Brain microvascular endothelial cell (primary cell): ENCODE results near the gene AUTS2.

ENCODE experiments used
- DNase-seq: peaks from one replicate; pipeline ENCODE4 v3.0.0-alpha.2; 2020
- H3K27ac ChIP-seq: fragments of 250-450 bp; sonication (Bioruptor Pico); 2 replicates; pipeline ENCODE4 v1.5.1; 2020; ENCODE audit warnings: mild to moderate bottlenecking, moderate library complexity
- H3K27me3 ChIP-seq: fragments of 250-450 bp; sonication (Bioruptor Pico); replicated peaks from 2 replicates; pipeline ENCODE4 v1.5.1; 2020; ENCODE audit warnings: mild to moderate bottlenecking
- H3K36me3 ChIP-seq: fragments of 250-450 bp; sonication (Bioruptor Pico); replicated peaks from 2 replicates; pipeline ENCODE4 v1.5.1; 2020; ENCODE audit warnings: mild to moderate bottlenecking
- H3K4me3 ChIP-seq: 2 replicates; pipeline ENCODE4 v1.5.1; 2011; ENCODE audit warnings: low read depth, mild to moderate bottlenecking, control low read depth, low read length, moderate library complexity
- in situ Hi-C: cut with HindIII; loops from 2 replicates; pipeline ENCODE4 v1.10.0; 2017; ENCODE audit warnings: low sequenced_read_pairs, low pct_ligation_motif_present
- TF ChIP-seq, protein P1 (sequence below): IDR thresholded peaks from 2 replicates; pipeline ENCODE4 v1.5.1; 2011; ENCODE audit warnings: low read depth, mild to moderate bottlenecking, moderate library complexity, low read length, control low read depth, inconsistent platforms; ENCODE audit errors: missing control alignments

AUTS2 gene

DNA sequence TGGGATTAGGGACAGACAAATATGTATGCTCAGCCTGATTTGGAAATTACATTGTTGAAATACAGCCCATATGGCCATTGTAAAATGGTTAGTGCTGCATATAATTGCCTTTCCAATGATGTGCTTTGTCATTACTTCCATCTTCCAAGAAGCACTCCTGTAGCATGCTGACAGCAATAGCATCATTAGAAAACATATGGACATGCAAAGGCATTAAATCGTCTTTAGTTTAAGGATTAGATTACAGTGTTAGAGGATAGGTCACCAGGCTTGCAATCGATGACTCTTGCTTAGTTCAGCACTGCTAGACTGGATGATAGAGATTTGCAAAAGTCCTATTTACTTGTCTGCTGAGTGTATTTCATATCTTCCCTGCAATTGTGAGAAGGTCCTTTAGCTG, 17.4 kb downstream of the AUTS2 start:
- H3K27me3 ChIP-seq: no peaks in the 10 kb centered on the region
- H3K36me3 ChIP-seq: no peaks in the 10 kb centered on the region
- TF ChIP-seq, protein P1, sequence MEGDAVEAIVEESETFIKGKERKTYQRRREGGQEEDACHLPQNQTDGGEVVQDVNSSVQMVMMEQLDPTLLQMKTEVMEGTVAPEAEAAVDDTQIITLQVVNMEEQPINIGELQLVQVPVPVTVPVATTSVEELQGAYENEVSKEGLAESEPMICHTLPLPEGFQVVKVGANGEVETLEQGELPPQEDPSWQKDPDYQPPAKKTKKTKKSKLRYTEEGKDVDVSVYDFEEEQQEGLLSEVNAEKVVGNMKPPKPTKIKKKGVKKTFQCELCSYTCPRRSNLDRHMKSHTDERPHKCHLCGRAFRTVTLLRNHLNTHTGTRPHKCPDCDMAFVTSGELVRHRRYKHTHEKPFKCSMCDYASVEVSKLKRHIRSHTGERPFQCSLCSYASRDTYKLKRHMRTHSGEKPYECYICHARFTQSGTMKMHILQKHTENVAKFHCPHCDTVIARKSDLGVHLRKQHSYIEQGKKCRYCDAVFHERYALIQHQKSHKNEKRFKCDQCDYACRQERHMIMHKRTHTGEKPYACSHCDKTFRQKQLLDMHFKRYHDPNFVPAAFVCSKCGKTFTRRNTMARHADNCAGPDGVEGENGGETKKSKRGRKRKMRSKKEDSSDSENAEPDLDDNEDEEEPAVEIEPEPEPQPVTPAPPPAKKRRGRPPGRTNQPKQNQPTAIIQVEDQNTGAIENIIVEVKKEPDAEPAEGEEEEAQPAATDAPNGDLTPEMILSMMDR: no peak
- H3K27ac ChIP-seq: no peak overlapping the region
- DNase-seq: no peak
- H3K4me3 ChIP-seq: no peak overlapping the region
- in situ Hi-C loops: no loop called here

DNA sequence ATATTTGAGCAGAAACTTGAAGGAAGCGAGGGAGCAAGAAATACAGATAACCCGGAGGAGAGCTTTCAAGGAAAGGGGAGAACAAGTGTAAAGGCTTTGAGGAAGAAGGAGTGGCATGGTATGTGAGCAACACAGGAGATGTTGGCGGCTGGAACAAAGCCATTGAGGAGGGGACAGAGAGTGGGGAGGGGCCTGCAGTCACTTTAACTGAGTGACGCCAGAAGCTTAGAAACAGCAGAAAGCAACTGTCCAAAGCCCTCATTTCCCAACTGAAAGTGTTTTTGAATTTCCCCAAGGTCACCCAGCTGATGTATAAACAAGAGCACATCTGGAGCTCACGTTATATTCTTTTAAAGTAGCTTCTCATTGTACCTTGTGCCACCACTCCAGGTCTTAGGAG, 19.1 kb downstream of the AUTS2 start:
- in situ Hi-C loops: no loop called here

DNA sequence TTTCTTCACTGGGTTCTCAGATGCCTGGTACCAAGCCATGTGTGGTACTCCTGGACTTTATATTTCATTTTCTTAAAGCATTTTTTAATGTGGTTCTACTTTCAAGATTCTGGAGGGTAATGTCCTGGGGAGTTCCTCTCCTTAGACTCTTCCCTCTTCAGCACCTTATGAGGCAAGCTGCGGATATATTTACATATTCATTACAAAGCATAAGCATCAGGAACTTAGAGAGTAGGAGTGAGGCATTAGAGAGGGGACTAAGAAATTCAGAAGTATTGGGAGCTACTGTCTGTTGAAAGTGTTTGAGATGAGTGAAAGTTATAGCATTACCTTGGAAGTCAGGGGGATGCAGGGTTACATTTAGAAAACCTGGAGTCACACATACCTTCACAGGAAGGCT, 20.8 kb downstream of the AUTS2 start:
- TF ChIP-seq, protein P1: no peak
- no peak for DNase-seq
- Histone ChIP-seq H3K27ac (no peak overlapping the region), H3K4me3 (no peak overlapping the region), H3K36me3 (no peaks in the 10 kb centered on the region), H3K27me3 (no peaks in the 10 kb centered on the region)
- in situ Hi-C loops: no loop called here

More for the DNA sequence above, 19.1 kb downstream of the AUTS2 start:
- TF ChIP-seq, protein P1: no peak
- DNase-seq: no peak
- Histone ChIP-seq H3K27me3 (no peaks in the 10 kb centered on the region), H3K4me3 (no peak overlapping the region), H3K27ac (no peak overlapping the region), H3K36me3 (no peaks in the 10 kb centered on the region)

DNA sequence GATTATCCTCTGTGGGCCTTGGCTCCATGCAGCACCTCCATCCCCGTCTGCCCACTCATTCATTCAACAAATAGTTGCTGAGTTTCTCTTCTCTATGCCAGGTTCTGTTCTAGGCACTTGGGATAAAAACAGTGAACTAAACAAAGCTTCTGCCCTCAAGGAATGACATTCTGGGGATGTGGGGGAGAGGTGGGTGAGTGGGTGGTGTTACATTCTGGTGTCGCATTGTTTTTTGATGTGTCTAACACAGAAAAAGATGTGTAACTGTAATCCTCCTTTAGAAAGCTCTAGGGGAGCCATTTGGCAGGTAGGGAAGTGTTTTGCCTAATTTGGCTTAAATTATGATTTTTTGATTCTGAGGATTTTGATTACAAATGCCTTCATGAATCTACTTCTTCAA, 21.4 kb downstream of the AUTS2 start:
- no peaks in the 10 kb centered on the region for H3K36me3 ChIP-seq
- H3K27me3 ChIP-seq: no peaks in the 10 kb centered on the region
- TF ChIP-seq, protein P1: no peak
- no peak overlapping the region for H3K27ac ChIP-seq
- H3K4me3 ChIP-seq: no peak overlapping the region
- no peak for DNase-seq
- in situ Hi-C loops: no loop called here

DNA sequence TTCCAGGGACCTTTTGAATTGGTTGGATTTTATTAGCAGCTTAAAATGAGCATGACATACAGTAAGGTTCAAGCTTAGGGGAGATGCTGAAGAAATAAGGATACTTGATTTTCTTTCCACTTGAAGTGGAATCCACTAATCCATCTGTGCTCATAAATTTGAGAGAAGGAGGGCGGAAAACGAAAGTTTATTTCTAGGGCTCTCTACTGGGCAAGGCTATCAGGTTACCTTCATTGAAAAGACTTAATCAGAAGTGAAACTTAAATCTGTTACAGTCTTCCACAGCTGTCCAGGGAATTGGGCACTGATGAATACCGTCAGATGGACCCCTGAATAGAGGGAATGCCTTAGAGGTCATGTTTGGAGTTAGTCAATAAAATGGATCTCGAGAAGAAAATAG, 21.8 kb downstream of the AUTS2 start:
- TF ChIP-seq, protein P1: no peak
- Histone ChIP-seq H3K36me3 (no peaks in the 10 kb centered on the region), H3K27me3 (no peaks in the 10 kb centered on the region), H3K4me3 (no peak overlapping the region), H3K27ac (no peak overlapping the region)
- in situ Hi-C loops: no loop called here
- no peak for DNase-seq

DNA sequence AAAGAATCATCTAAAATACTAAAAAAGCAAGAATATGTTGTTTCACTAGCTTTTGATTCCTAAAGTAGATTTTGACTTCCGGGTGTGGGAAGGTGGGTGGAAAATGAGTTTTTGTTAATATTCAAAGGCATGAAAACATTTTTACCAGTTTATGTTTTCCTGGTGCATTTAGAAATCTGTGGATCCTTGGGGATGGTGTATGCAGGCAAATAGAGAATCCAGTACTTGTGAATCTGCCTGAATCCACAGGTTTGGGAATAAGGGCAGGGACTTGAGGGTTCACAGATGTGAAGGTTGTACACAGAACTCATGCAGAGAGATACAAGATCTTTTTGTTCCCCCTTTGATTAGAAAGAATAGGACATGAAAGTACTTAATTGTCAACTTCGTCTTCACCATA, 22.4 kb downstream of the AUTS2 start:
- Histone ChIP-seq H3K4me3 (no peak overlapping the region), H3K27ac (no peak overlapping the region), H3K36me3 (no peaks in the 10 kb centered on the region), H3K27me3 (no peaks in the 10 kb centered on the region)
- in situ Hi-C loops: no loop called here
- TF ChIP-seq, protein P1: no peak
- DNase-seq: no peak
